Measurements from ENCODE around the gene MXD4.

The MXD4 gene

GRCh38 chr4:2247128-2248043 lies 14.5 kb downstream of the MXD4 start:
- H3K4me1 ChIP-seq (ENCODE audit: low read length): peaks cover 15% of the 10 kb centered on the region
- no peaks in the 10 kb centered on the region for H4K20me1 ChIP-seq (ENCODE audit: insufficient read depth, low read length)
- TF ChIP-seq EZH2 (optimal IDR thresholded peaks at IDR 0.05; ENCODE audit: low read depth, low read length): no peak
- no peak for TF ChIP-seq EZH2phosphoT487 (IDR thresholded peaks at IDR 0.05; ENCODE audit: low read length)
- TF ChIP-seq CTCF (IDR thresholded peaks at IDR 0.05; ENCODE audit: low read length): no peak
- no peak overlapping the region for H3K4me3 ChIP-seq (ENCODE audit: low read length)
- DNase-seq: no peak
- no peaks in the 10 kb centered on the region for H3K27me3 ChIP-seq (replicated peaks; ENCODE audit: insufficient read depth, low read length)
- H3K9me3 ChIP-seq (replicated peaks; ENCODE audit: insufficient read depth, low read length): no peaks in the 10 kb centered on the region
- H3K79me2 ChIP-seq (ENCODE audit: low read length): no peaks in the 10 kb centered on the region
- H3K9ac ChIP-seq (ENCODE audit: low read length): no peak overlapping the region
- H3K4me2 ChIP-seq (ENCODE audit: low read depth, low read length): no peak overlapping the region
- H3F3A ChIP-seq (ENCODE audit: insufficient read depth, low read length): peaks cover 7% of the 10 kb centered on the region; the same call in 1 of the 2 replicates
- no peak overlapping the region for H2AFZ ChIP-seq (ENCODE audit: low read length)
- H3K36me3 ChIP-seq (replicated peaks; ENCODE audit: insufficient read depth, low read length): no peaks in the 10 kb centered on the region
- H3K9me2 ChIP-seq (replicated peaks; ENCODE audit: insufficient read depth, low read length): no peaks in the 10 kb centered on the region
- no peak overlapping the region for H3K27ac ChIP-seq (ENCODE audit: low read length)

- no peak overlapping the region for H3K9ac ChIP-seq (ENCODE audit: low read length)
- peaks cover 9% of the 10 kb centered on the region; the same call in 1 of the 2 replicates for H3F3A ChIP-seq (ENCODE audit: insufficient read depth, low read length)
- peaks cover 3% of the 10 kb centered on the region for H3K79me2 ChIP-seq (ENCODE audit: low read length)
- H3K9me2 ChIP-seq (replicated peaks; ENCODE audit: insufficient read depth, low read length): no peaks in the 10 kb centered on the region
- H3K27ac ChIP-seq (ENCODE audit: low read length): no peak overlapping the region
- no peaks in the 10 kb centered on the region for H4K20me1 ChIP-seq (ENCODE audit: insufficient read depth, low read length)
- H2AFZ ChIP-seq (ENCODE audit: low read length): no peak overlapping the region
- no peak for DNase-seq
- no peak overlapping the region for H3K4me3 ChIP-seq (ENCODE audit: low read length)
- TF ChIP-seq EZH2 (optimal IDR thresholded peaks at IDR 0.05; ENCODE audit: low read depth, low read length) (no peak), EZH2phosphoT487 (IDR thresholded peaks at IDR 0.05; ENCODE audit: low read length) (no peak)
- no peaks in the 10 kb centered on the region for H3K27me3 ChIP-seq (replicated peaks; ENCODE audit: insufficient read depth, low read length)
- H3K36me3 ChIP-seq (replicated peaks; ENCODE audit: insufficient read depth, low read length): no peaks in the 10 kb centered on the region
- H3K9me3 ChIP-seq (replicated peaks; ENCODE audit: insufficient read depth, low read length): no peaks in the 10 kb centered on the region
- no peak overlapping the region for H3K4me2 ChIP-seq (ENCODE audit: low read depth, low read length)
- H3K4me1 ChIP-seq (ENCODE audit: low read length): peaks cover 15% of the 10 kb centered on the region
Measured at GRCh38 chr4:2246384-2247127, 15.4 kb downstream of the MXD4 start.

- no peak overlapping the region for H2AFZ ChIP-seq (ENCODE audit: low read length)
- no peaks in the 10 kb centered on the region for H3K9me3 ChIP-seq (replicated peaks; ENCODE audit: insufficient read depth, low read length)
- peaks cover 14% of the 10 kb centered on the region for H3F3A ChIP-seq (ENCODE audit: insufficient read depth, low read length)
- peaks cover 15% of the 10 kb centered on the region for H3K4me1 ChIP-seq (ENCODE audit: low read length)
- H3K27me3 ChIP-seq (replicated peaks; ENCODE audit: insufficient read depth, low read length): no peaks in the 10 kb centered on the region
- TF ChIP-seq EZH2 (optimal IDR thresholded peaks at IDR 0.05; ENCODE audit: low read depth, low read length) (no peak), EZH2phosphoT487 (IDR thresholded peaks at IDR 0.05; ENCODE audit: low read length) (no peak), CTCF (IDR thresholded peaks at IDR 0.05; ENCODE audit: low read length) (no peak)
- H3K79me2 ChIP-seq (ENCODE audit: low read length): peaks cover 10% of the 10 kb centered on the region
- H3K9ac ChIP-seq (ENCODE audit: low read length): no peak overlapping the region
- H3K36me3 ChIP-seq (replicated peaks; ENCODE audit: insufficient read depth, low read length): no peaks in the 10 kb centered on the region
- no peak overlapping the region for H3K4me3 ChIP-seq (ENCODE audit: low read length)
- H3K9me2 ChIP-seq (replicated peaks; ENCODE audit: insufficient read depth, low read length): no peaks in the 10 kb centered on the region
- H3K27ac ChIP-seq (ENCODE audit: low read length): no peak overlapping the region
- no peak overlapping the region for H3K4me2 ChIP-seq (ENCODE audit: low read depth, low read length)
- H4K20me1 ChIP-seq (ENCODE audit: insufficient read depth, low read length): no peaks in the 10 kb centered on the region
- no peak for DNase-seq
Measured at GRCh38 chr4:2245787-2246275, 16.1 kb downstream of the MXD4 start.

Data from MM.1S (cell line).